Measurements from ENCODE around the gene GNA14. TPM values are rescaled to one million over a fixed set of nuclear protein-coding genes. Genes with fewer than 3 reads are reported as not detected.
"Not testable (repeated sequence)": the region's sequence is repeated elsewhere in the genome, so short reads cannot be mapped to it uniquely, and the experiment has no call there.

GNA14 gene
- total RNA-seq, 1 donor, result 0.72 TPM

- DNase-seq (ENCODE audit: insufficient read length, low spot score, missing footprints), result no peak
- peaks cover 23% of the 10 kb centered on the region for H3K4me1 ChIP-seq (ENCODE audit: insufficient read depth, low read length)
- no peaks in the 10 kb centered on the region for H3K79me2 ChIP-seq (ENCODE audit: insufficient read depth, low read length)
- TF ChIP-seq CTCF (IDR thresholded peaks at IDR 0.05; ENCODE audit: extremely low read depth, low read depth, low read length), result no peak
- no peak overlapping the region for H3K4me3 ChIP-seq (ENCODE audit: insufficient read depth, low read length)
- no peak overlapping the region for H3K27ac ChIP-seq (ENCODE audit: low read depth, low read length)
- H3K9me3 ChIP-seq (ENCODE audit: low read depth, low read length), result no peaks in the 10 kb centered on the region
- no peak overlapping the region for H2AFZ ChIP-seq (ENCODE audit: low read length)
- no peaks in the 10 kb centered on the region for H4K20me1 ChIP-seq (ENCODE audit: insufficient read depth, low read length)
- H3K27me3 ChIP-seq (ENCODE audit: insufficient read depth, low read length), result no peaks in the 10 kb centered on the region
- no peak overlapping the region for H3K4me2 ChIP-seq (ENCODE audit: insufficient read depth, low read length)
- no peaks in the 10 kb centered on the region for H3K36me3 ChIP-seq (ENCODE audit: insufficient read depth, low read length)
Observed at GRCh38 chr9:77420641-77421040, 227.5 kb downstream of the GNA14 start.

- no peaks in the 10 kb centered on the region for H3K27me3 ChIP-seq (ENCODE audit: insufficient read depth, low read length)
Observed at GRCh38 chr9:77418226-77418625, 229.9 kb downstream of the GNA14 start.

GRCh38 chr9:77417566-77417965 lies 230.6 kb downstream of the GNA14 start:
- Histone ChIP-seq H3K9me3 (ENCODE audit: low read depth, low read length) (no peaks in the 10 kb centered on the region), H3K79me2 (ENCODE audit: insufficient read depth, low read length) (no peaks in the 10 kb centered on the region), H3K27me3 (ENCODE audit: insufficient read depth, low read length) (no peaks in the 10 kb centered on the region), H3K4me2 (ENCODE audit: insufficient read depth, low read length) (peak overlapping the region; percentile 2), H3K36me3 (ENCODE audit: insufficient read depth, low read length) (no peaks in the 10 kb centered on the region), H3K4me1 (ENCODE audit: insufficient read depth, low read length) (peaks cover 17% of the 10 kb centered on the region), H2AFZ (ENCODE audit: low read length) (peak overlapping the region; percentile 13), H3K4me3 (ENCODE audit: insufficient read depth, low read length) (no peak overlapping the region), H4K20me1 (ENCODE audit: insufficient read depth, low read length) (no peaks in the 10 kb centered on the region), H3K27ac (ENCODE audit: low read depth, low read length) (peak overlapping the region; percentile 45)
- peak; percentile 80 for DNase-seq (ENCODE audit: insufficient read length, low spot score, missing footprints)
- TF ChIP-seq CTCF (IDR thresholded peaks at IDR 0.05; ENCODE audit: extremely low read depth, low read depth, low read length), result no peak

More at GRCh38 chr9:77418226-77418625, 229.9 kb downstream of the GNA14 start:
- Histone ChIP-seq H3K4me3 (ENCODE audit: insufficient read depth, low read length) (no peak overlapping the region), H4K20me1 (ENCODE audit: insufficient read depth, low read length) (no peaks in the 10 kb centered on the region), H3K4me2 (ENCODE audit: insufficient read depth, low read length) (no peak overlapping the region), H3K27ac (ENCODE audit: low read depth, low read length) (peak overlapping the region; percentile 45), H3K79me2 (ENCODE audit: insufficient read depth, low read length) (no peaks in the 10 kb centered on the region), H3K4me1 (ENCODE audit: insufficient read depth, low read length) (peaks cover 17% of the 10 kb centered on the region), H3K9me3 (ENCODE audit: low read depth, low read length) (no peaks in the 10 kb centered on the region), H2AFZ (ENCODE audit: low read length) (no peak overlapping the region), H3K36me3 (ENCODE audit: insufficient read depth, low read length) (no peaks in the 10 kb centered on the region)
- TF ChIP-seq CTCF (IDR thresholded peaks at IDR 0.05; ENCODE audit: extremely low read depth, low read depth, low read length), result no peak
- no peak for DNase-seq (ENCODE audit: insufficient read length, low spot score, missing footprints)

GRCh38 chr9:77408521-77408920 lies 239.6 kb downstream of the GNA14 start:
- not testable (repeated sequence) for H3K4me2 ChIP-seq (ENCODE audit: insufficient read depth, low read length); H3K9me3 ChIP-seq (ENCODE audit: low read depth, low read length); H2AFZ ChIP-seq (ENCODE audit: low read length); H4K20me1 ChIP-seq (ENCODE audit: insufficient read depth, low read length); H3K4me3 ChIP-seq (ENCODE audit: insufficient read depth, low read length); H3K79me2 ChIP-seq (ENCODE audit: insufficient read depth, low read length); H3K4me1 ChIP-seq (ENCODE audit: insufficient read depth, low read length); H3K36me3 ChIP-seq (ENCODE audit: insufficient read depth, low read length); H3K27me3 ChIP-seq (ENCODE audit: insufficient read depth, low read length); H3K27ac ChIP-seq (ENCODE audit: low read depth, low read length); DNase-seq (ENCODE audit: insufficient read length, low spot score, missing footprints)

Data from osteoblast (primary cell).